Smooth muscle cell (in vitro differentiated cells): Measurements from ENCODE around the gene FBXO9. TPM values are rescaled to one million over a fixed set of nuclear protein-coding genes. Genes with fewer than 3 reads are reported as not detected.
"Not testable (repeated sequence)": the region's sequence is repeated elsewhere in the genome, so short reads cannot be mapped to it uniquely, and the experiment has no call there.

Experiments
- DNase-seq: peaks from one replicate; lab custom pipeline; 2025; ENCODE audit not compliant: unreplicated experiment; lab: John Stamatoyannopoulos, UW
- H2AFZ ChIP-seq: fragments of 200-600 bp; sonication (generic); 2 replicates; pipeline ENCODE4 v1.6.0; 2016; ENCODE audit warnings: antibody characterized with exemption, low read depth, mild to moderate bottlenecking
- H3F3A ChIP-seq: fragments of 200-600 bp; sonication (generic); 2 replicates; pipeline ENCODE4 v1.6.0; 2017; ENCODE audit warnings: antibody characterized with exemption, low read depth
- H3K27ac ChIP-seq: fragments of 200-600 bp; sonication (generic); 2 replicates; pipeline ENCODE4 v1.5.1; 2016; ENCODE audit warnings: low read depth, mild to moderate bottlenecking
- H3K27me3 ChIP-seq: fragments of 200-600 bp; sonication (generic); 2 replicates; pipeline ENCODE4 v1.6.1; 2016; ENCODE audit warnings: low read depth, mild to moderate bottlenecking
- H3K36me3 ChIP-seq: fragments of 200-600 bp; sonication (generic); 2 replicates; pipeline ENCODE4 v1.5.1; 2016; ENCODE audit warnings: low read depth
- H3K4me1 ChIP-seq: fragments of 200-600 bp; sonication (generic); 2 replicates; pipeline ENCODE4 v1.5.1; 2016; ENCODE audit warnings: low read depth
- H3K4me2 ChIP-seq: fragments of 200-600 bp; sonication (generic); 2 replicates; pipeline ENCODE4 v1.6.0; 2016; ENCODE audit warnings: mild to moderate bottlenecking
- H3K4me3 ChIP-seq: fragments of 200-600 bp; sonication (generic); 2 replicates; pipeline ENCODE4 v1.5.1; 2016; ENCODE audit warnings: mild to moderate bottlenecking
- H3K79me2 ChIP-seq: fragments of 200-600 bp; sonication (generic); 2 replicates; pipeline ENCODE4 v1.6.0; 2016; ENCODE audit warnings: low read depth, mild to moderate bottlenecking
- H3K9ac ChIP-seq: fragments of 200-600 bp; sonication (generic); 2 replicates; pipeline ENCODE4 v1.6.0; 2016; ENCODE audit warnings: low read depth
- H3K9me3 ChIP-seq: fragments of 200-600 bp; sonication (generic); replicated peaks from 2 replicates; pipeline ENCODE4 v1.5.1; 2016; ENCODE audit warnings: low read depth
- H4K20me1 ChIP-seq: fragments of 200-600 bp; sonication (generic); 2 replicates; pipeline ENCODE4 v1.6.0; 2016; ENCODE audit warnings: low read depth
- WGBS: methylation state at CpG from one replicate; pipeline ENCODE4 v1.1.7; 2016; ENCODE audit warnings: low lambda C conversion rate; 5-methylcytosine and 5-hydroxymethylcytosine counted together
- polyA plus RNA-seq: library from polyadenylated mRNA; unstranded; fragments of >200 nt; fragmentation: Nextera tagmentation; extraction: Ambion mirVana; gene quantifications from 2 replicates; pipeline ENCODE4 v1.2.1, GENCODE V29; 2016
- total RNA-seq: library from RNA; depleted of rRNA; stranded (reverse); fragments of >200 nt; gene quantifications from 2 replicates; pipeline ENCODE4 v1.2.3, GENCODE V29; 2014
- TF ChIP-seq, protein P1 (sequence below): fragments of 200-600 bp; sonication (generic); IDR thresholded peaks from 2 replicates; pipeline ENCODE4 v1.5.1; 2017; ENCODE audit warnings: borderline replicate concordance, mild to moderate bottlenecking, antibody characterized with exemption; ENCODE audit not compliant: insufficient read depth, poor library complexity, severe bottlenecking

Gene FBXO9
- total and polyA plus RNA-seq, 2 experiments from 2014 or later = 25.5 to 55.1 TPM

- Histone ChIP-seq H3F3A (peaks cover 6% of the 10 kb centered on the region), H3K27me3 (no peaks in the 10 kb centered on the region), H4K20me1 (no peaks in the 10 kb centered on the region), H3K9me3 (no peaks in the 10 kb centered on the region), H3K27ac (peak overlapping the region; percentile 37), H3K36me3 (no peaks in the 10 kb centered on the region), H3K4me2 (peak overlapping the region; percentile 42), H2AFZ (no peak overlapping the region), H3K4me3 (no peak overlapping the region), H3K4me1 (peaks cover 15% of the 10 kb centered on the region), H3K79me2 (peaks cover 13% of the 10 kb centered on the region), H3K9ac (no peak overlapping the region)
- DNase-seq = no peak
- WGBS = 79% methylated on average over 9 of the region's 9 CpGs
- TF ChIP-seq, protein P1, sequence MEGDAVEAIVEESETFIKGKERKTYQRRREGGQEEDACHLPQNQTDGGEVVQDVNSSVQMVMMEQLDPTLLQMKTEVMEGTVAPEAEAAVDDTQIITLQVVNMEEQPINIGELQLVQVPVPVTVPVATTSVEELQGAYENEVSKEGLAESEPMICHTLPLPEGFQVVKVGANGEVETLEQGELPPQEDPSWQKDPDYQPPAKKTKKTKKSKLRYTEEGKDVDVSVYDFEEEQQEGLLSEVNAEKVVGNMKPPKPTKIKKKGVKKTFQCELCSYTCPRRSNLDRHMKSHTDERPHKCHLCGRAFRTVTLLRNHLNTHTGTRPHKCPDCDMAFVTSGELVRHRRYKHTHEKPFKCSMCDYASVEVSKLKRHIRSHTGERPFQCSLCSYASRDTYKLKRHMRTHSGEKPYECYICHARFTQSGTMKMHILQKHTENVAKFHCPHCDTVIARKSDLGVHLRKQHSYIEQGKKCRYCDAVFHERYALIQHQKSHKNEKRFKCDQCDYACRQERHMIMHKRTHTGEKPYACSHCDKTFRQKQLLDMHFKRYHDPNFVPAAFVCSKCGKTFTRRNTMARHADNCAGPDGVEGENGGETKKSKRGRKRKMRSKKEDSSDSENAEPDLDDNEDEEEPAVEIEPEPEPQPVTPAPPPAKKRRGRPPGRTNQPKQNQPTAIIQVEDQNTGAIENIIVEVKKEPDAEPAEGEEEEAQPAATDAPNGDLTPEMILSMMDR = no peak
Measured at GRCh38 chr6:53048431-53049195, 16.6 kb upstream of the FBXO9 start.

- Histone ChIP-seq H3K36me3 (no peaks in the 10 kb centered on the region), H3K27me3 (no peaks in the 10 kb centered on the region), H3K4me1 (peaks cover 7% of the 10 kb centered on the region), H3K4me3 (no peak overlapping the region), H3K79me2 (peaks cover 13% of the 10 kb centered on the region), H2AFZ (no peak overlapping the region), H3K9me3 (no peaks in the 10 kb centered on the region), H4K20me1 (no peaks in the 10 kb centered on the region), H3K9ac (no peak overlapping the region), H3K4me2 (no peak overlapping the region), H3K27ac (no peak overlapping the region), H3F3A (peaks cover 6% of the 10 kb centered on the region)
- WGBS = 91% methylated on average over 1 of the region's 1 CpG
- TF ChIP-seq, protein P1 = no peak
- DNase-seq = no peak
Measured at GRCh38 chr6:53049415-53049814, 15.8 kb upstream of the FBXO9 start.

DNA sequence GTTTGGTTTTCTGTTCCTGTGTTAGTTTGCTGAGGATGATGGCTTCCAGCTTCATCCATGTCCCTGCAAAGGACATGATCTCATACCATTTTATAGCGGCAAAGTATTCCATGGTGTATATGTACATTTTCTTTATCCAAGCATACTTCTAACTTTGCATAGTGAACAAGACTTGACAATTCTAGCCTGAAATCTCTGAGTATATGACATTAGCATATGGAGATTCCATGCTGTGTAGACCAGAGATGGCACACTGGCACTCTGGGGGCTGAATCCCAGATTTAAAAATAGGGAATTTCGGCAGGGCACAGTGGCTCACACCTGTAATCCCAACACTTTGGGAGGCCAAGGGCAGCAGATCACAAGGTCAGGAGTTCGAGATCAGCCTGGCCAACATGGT, 13.1 kb upstream of the FBXO9 start:
- not testable (repeated sequence) for DNase-seq, H3K9me3 ChIP-seq, H3K27ac ChIP-seq, H3F3A ChIP-seq, H3K9ac ChIP-seq, H2AFZ ChIP-seq, H4K20me1 ChIP-seq, H3K4me1 ChIP-seq, H3K27me3 ChIP-seq, H3K36me3 ChIP-seq, H3K4me2 ChIP-seq, H3K4me3 ChIP-seq
- WGBS = 98% methylated on average over 3 of the region's 3 CpGs
- peaks cover 13% of the 10 kb centered on the region for H3K79me2 ChIP-seq

- peaks cover 5% of the 10 kb centered on the region for H3K4me1 ChIP-seq
- no peaks in the 10 kb centered on the region for H3K9me3 ChIP-seq
- H3K4me3 ChIP-seq = no peak overlapping the region
- peaks cover 3% of the 10 kb centered on the region for H4K20me1 ChIP-seq
- 97% methylated on average over 4 of the region's 4 CpGs for WGBS
- no peak overlapping the region for H3K27ac ChIP-seq
- H3K4me2 ChIP-seq = no peak overlapping the region
- H3K9ac ChIP-seq = no peak overlapping the region
- no peaks in the 10 kb centered on the region for H3K36me3 ChIP-seq
- H3F3A ChIP-seq = no peaks in the 10 kb centered on the region
- no peaks in the 10 kb centered on the region for H3K27me3 ChIP-seq
- DNase-seq = no peak
- no peak overlapping the region for H2AFZ ChIP-seq
- peaks cover 36% of the 10 kb centered on the region for H3K79me2 ChIP-seq
- TF ChIP-seq, protein P1 = no peak
Measured at GRCh38 chr6:53054532-53054931, 10.7 kb upstream of the FBXO9 start.
